GM12872 (cell line): ENCODE results near the gene TCEAL4.

Source experiments
- TF ChIP-seq, protein P1 (sequence below): IDR thresholded peaks from 3 replicates; pipeline ENCODE4 v1.5.1; 2011; ENCODE audit warnings: low read depth, mild to moderate bottlenecking, low read length, moderate library complexity; ENCODE audit not compliant: insufficient read depth

Gene TCEAL4

DNA sequence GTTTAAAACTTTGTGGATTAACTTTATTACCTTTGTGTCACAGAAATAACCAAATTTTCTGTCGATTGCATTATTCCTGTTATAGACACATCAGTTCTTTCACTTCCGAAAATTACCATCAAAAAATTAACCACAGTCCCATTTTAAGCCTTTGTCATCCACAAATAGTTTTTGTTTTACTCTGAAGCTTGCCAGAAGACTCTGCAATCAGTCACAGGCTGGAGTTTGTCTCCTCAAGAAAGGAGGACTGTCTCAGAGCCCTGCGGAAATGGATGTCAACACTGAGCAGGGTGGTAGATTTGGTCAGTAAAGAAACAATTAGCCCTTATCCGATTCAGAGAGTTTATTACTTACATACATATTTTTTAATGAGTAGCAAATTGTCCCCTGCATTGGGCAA lies 20.1 kb upstream of the TCEAL4 start:
- TF ChIP-seq, protein P1, sequence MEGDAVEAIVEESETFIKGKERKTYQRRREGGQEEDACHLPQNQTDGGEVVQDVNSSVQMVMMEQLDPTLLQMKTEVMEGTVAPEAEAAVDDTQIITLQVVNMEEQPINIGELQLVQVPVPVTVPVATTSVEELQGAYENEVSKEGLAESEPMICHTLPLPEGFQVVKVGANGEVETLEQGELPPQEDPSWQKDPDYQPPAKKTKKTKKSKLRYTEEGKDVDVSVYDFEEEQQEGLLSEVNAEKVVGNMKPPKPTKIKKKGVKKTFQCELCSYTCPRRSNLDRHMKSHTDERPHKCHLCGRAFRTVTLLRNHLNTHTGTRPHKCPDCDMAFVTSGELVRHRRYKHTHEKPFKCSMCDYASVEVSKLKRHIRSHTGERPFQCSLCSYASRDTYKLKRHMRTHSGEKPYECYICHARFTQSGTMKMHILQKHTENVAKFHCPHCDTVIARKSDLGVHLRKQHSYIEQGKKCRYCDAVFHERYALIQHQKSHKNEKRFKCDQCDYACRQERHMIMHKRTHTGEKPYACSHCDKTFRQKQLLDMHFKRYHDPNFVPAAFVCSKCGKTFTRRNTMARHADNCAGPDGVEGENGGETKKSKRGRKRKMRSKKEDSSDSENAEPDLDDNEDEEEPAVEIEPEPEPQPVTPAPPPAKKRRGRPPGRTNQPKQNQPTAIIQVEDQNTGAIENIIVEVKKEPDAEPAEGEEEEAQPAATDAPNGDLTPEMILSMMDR, result no peak

DNA sequence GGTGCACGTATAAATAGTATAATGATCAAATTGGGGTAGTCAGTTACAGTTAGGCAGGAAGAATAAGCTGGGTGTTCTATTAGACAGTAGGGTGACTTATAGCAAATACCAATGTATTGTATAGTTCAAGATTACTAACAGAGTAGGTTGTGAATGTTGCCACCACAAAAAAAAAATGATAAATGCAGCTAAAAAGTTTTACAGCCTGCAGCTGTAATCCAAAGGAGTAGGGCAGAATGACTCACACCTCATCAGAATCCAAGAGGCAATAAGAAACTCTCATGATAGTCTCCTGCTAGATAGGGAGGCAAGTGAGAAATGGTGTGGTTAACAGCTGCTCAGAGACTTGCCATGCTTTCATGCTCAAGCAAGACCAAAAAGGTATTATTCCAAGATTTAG lies 19.6 kb upstream of the TCEAL4 start:
- TF ChIP-seq, protein P1, result no peak

GRCh38 chrX:103571121-103571520 lies 14.2 kb upstream of the TCEAL4 start:
- TF ChIP-seq, protein P1, result no peak

GRCh38 chrX:103571726-103572125 lies 13.6 kb upstream of the TCEAL4 start:
- TF ChIP-seq, protein P1, result no peak

GRCh38 chrX:103573202-103573601 lies 12.1 kb upstream of the TCEAL4 start:
- TF ChIP-seq, protein P1, result no peak

GRCh38 chrX:103584596-103584995 lies 719 bp upstream of the TCEAL4 start:
- TF ChIP-seq, protein P1, result no peak

DNA sequence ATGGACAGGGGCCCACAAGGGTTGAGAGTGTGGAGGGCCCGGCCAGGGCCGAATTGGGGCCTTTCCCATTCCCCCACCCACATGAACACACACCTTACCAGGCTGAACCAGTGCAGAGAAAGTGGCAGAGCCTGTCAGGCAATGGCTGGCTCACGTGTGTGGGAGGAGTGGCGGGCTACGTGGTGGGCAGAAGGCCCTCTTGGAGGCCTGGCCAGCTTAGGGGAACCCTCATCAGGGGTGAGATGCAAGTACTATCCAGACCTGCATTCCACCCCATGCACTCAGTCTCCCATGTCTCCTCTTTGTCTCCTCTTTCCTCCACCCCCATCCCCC lies 965 bp downstream of the TCEAL4 start:
- TF ChIP-seq, protein P1, result no peak

- TF ChIP-seq, protein P1, result no peak
Observed at GRCh38 chrX:103586659-103587058, 1.3 kb downstream of the TCEAL4 start.
